Muscle layer of colon (tissue), 2 donors: Measurements from ENCODE around the gene SPOCK3.

ENCODE experiments used
- H3K27ac ChIP-seq: one replicate; pipeline ENCODE4 v1.7.0; 2013; ENCODE audit warnings: low read depth, mild to moderate bottlenecking, low read length, moderate library complexity
- H3K27me3 ChIP-seq, 2 donors: one replicate each; pipeline ENCODE4 v1.7.0; 2013; ENCODE audit warnings: low read length in 2 of 2, mild to moderate bottlenecking in 2 of 2; ENCODE audit not compliant: insufficient read depth in 2 of 2, control insufficient read depth in 1 of 2
- H3K36me3 ChIP-seq: one replicate; pipeline ENCODE4 v1.7.0; 2013; ENCODE audit warnings: mild to moderate bottlenecking, low read length; ENCODE audit not compliant: insufficient read depth
- H3K4me1 ChIP-seq: one replicate; pipeline ENCODE4 v1.7.0; 2013; ENCODE audit warnings: mild to moderate bottlenecking, low read length; ENCODE audit not compliant: insufficient read depth
- H3K4me3 ChIP-seq, 2 donors: one replicate each; pipeline ENCODE4 v1.7.0; 2013; ENCODE audit warnings: low read length in 2 of 2, low read depth in 1 of 2, mild to moderate bottlenecking in 1 of 2, moderate library complexity in 1 of 2
- H3K9ac ChIP-seq: one replicate; pipeline ENCODE4 v1.7.0; 2013; ENCODE audit warnings: low read length
- H3K9me3 ChIP-seq: one replicate; pipeline ENCODE4 v1.7.0; 2013; ENCODE audit warnings: mild to moderate bottlenecking, low read length
- donor health status: abdominal sarcoma.
- donor health status: Adenocarcinoma of cecum.

SPOCK3 gene

GRCh38 chr4:167168611-167169010, 65.7 kb downstream of the SPOCK3 start:
- no peaks in the 10 kb centered on the region for H3K9me3 ChIP-seq
- H3K4me3 ChIP-seq: no peak overlapping the region
- H3K36me3 ChIP-seq: no peaks in the 10 kb centered on the region
- H3K4me1 ChIP-seq: no peaks in the 10 kb centered on the region
- H3K9ac ChIP-seq: no peak overlapping the region
- H3K27ac ChIP-seq: no peak overlapping the region
- H3K27me3 ChIP-seq: no peaks in the 10 kb centered on the region

- H3K9me3 ChIP-seq: no peaks in the 10 kb centered on the region
- no peaks in the 10 kb centered on the region for H3K36me3 ChIP-seq
- no peak overlapping the region for H3K4me3 ChIP-seq
- H3K4me1 ChIP-seq: no peaks in the 10 kb centered on the region
- H3K27me3 ChIP-seq: no peaks in the 10 kb centered on the region
- H3K27ac ChIP-seq: no peak overlapping the region
- H3K9ac ChIP-seq: no peak overlapping the region
These were observed 83.7 kb downstream of the SPOCK3 start for GRCh38 chr4:167150587-167150986.

DNA sequence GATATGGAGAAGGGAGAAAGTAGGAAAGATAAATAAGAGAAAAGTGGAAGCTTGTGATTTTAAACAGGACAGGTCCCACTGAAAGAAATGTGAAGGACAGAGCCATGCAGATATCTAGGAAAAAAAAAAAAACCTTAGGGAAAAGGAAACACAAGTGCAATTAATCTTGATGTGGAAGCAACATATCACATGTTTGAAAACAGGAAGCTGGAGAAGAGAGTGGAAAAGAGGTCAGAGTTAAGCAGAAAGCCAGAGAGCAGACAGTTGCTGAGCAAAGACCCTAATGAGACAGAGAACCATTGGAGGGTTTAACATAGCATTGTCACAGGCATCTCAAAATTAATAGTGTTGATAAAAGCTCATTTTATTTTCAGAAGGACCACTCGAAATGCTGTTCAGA, 89.7 kb downstream of the SPOCK3 start:
- Histone ChIP-seq H3K27me3 (no peaks in the 10 kb centered on the region), H3K36me3 (no peaks in the 10 kb centered on the region), H3K4me3 (no peak overlapping the region), H3K27ac (no peak overlapping the region), H3K9me3 (no peaks in the 10 kb centered on the region), H3K9ac (no peak overlapping the region), H3K4me1 (no peaks in the 10 kb centered on the region)

DNA sequence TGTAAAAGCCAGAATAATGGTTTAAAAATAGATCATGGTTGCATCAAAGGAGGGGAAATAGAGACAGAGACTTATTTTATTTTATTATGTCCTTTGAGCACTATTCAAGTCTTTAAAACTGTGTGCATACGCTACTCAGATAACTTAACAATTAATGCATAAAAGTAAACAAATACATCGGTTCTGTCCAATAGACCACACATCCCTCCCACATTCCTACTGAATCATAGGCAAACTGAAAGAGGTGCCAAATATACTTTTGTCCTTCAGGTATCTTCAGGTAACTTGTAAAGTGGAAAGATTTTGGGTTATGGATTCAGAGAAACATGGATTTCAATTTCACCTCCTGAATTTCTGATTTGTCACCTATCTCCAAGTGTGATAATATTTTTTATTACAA, 91.3 kb downstream of the SPOCK3 start:
- no peak overlapping the region for H3K9ac ChIP-seq
- no peaks in the 10 kb centered on the region for H3K36me3 ChIP-seq
- H3K4me1 ChIP-seq: no peaks in the 10 kb centered on the region
- H3K27ac ChIP-seq: no peak overlapping the region
- no peaks in the 10 kb centered on the region for H3K27me3 ChIP-seq
- H3K9me3 ChIP-seq: no peaks in the 10 kb centered on the region
- no peak overlapping the region for H3K4me3 ChIP-seq

DNA sequence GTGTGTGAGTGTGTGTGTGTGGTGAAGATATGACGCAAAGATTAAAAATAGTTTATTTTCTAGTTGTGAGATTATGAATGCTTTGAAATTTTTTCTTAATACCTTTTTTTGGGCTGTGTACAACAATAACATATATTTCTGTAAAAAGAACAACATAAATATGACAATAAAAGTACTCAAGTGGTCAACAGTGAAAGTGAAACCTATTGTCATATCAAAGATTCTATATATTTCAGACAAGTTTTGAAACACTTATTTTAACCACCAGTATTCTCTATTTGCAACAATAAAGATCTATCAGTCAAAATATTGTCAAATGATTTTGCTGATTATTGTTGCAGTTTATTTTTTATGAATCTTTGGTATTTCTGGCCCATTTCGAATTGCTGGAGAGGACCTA, 98.0 kb downstream of the SPOCK3 start:
- Histone ChIP-seq H3K9me3 (no peaks in the 10 kb centered on the region), H3K4me1 (no peaks in the 10 kb centered on the region), H3K4me3 (no peak overlapping the region), H3K36me3 (no peaks in the 10 kb centered on the region), H3K27ac (no peak overlapping the region), H3K9ac (no peak overlapping the region), H3K27me3 (no peaks in the 10 kb centered on the region)

GRCh38 chr4:167129146-167129545, 105.1 kb downstream of the SPOCK3 start:
- Histone ChIP-seq H3K9ac (no peak overlapping the region), H3K36me3 (no peaks in the 10 kb centered on the region), H3K9me3 (no peaks in the 10 kb centered on the region), H3K27ac (no peak overlapping the region), H3K4me3 (no peak overlapping the region), H3K4me1 (no peaks in the 10 kb centered on the region), H3K27me3 (no peaks in the 10 kb centered on the region)

DNA sequence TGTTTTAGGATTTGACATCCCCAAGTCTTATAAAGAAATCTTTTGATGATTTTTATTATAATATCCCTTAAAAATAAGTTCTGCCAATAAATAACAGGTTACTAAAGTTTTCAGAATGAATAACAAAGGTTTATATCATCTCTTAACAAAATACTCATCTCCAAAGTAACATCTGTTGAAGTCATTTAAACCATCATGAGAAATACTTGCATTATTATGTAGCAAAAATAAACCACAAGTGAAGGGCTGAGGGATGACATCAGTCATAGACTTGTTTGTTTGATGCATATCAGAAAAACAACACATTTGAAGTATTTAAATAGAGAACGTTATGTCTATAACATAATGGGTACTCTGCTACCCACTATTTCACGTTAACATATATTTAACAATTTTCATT, 114.9 kb downstream of the SPOCK3 start:
- Histone ChIP-seq H3K36me3 (no peaks in the 10 kb centered on the region), H3K9ac (no peak overlapping the region), H3K4me1 (no peaks in the 10 kb centered on the region), H3K9me3 (no peaks in the 10 kb centered on the region), H3K27ac (no peak overlapping the region), H3K27me3 (no peaks in the 10 kb centered on the region), H3K4me3 (no peak overlapping the region)

DNA sequence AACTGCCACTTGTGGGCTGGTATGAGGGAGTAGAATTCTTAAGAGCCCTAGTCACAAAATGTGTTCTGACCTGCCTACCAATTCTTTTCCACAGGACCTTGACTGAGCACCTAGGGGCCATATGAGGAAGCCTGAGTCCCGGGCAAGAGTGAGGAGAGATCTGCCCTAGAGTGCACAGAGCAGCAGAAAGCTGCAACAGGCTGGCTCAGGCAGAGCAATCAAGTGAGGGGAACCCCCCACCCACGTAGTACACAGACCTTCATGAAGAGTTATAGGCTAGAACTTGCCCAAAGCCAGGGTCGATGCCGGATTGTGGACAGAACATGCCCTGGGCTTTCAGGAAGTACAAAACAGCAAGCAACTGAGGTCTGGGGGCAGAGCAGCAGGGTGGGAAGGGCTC, 117.0 kb downstream of the SPOCK3 start:
- H3K4me1 ChIP-seq: no peaks in the 10 kb centered on the region
- H3K9me3 ChIP-seq: no peaks in the 10 kb centered on the region
- no peak overlapping the region for H3K27ac ChIP-seq
- H3K27me3 ChIP-seq: no peaks in the 10 kb centered on the region
- H3K9ac ChIP-seq: no peak overlapping the region
- H3K4me3 ChIP-seq: no peak overlapping the region
- H3K36me3 ChIP-seq: no peaks in the 10 kb centered on the region

DNA sequence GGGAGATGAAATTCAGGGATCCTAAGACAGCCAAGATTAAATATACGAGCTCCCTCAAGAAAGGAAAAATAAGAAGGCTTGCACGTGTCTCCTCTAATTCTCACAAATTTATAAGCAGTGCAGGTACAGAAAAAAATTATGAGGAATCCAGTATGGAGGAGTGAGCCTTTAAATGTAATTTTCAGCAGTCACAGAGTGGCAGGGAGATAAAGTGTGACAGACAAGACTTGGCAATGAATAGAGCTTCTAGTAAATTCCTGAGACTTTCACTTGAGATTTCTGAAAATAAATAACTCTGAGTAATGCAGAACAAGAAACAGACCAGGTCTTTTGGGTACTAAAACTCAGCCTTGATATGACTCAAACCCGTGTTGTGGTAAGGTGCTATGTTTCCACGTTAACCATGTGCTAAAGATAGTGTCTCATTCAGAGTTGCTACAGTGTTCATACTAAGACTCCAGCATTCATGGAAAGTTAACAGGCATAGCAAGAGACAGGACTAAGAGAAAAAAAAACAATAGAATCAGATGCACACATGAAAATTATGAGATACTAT, 119.8 kb downstream of the SPOCK3 start:
- Histone ChIP-seq H3K4me1 (no peaks in the 10 kb centered on the region), H3K36me3 (no peaks in the 10 kb centered on the region), H3K27ac (no peak overlapping the region), H3K9ac (no peak overlapping the region), H3K27me3 (no peaks in the 10 kb centered on the region), H3K9me3 (no peaks in the 10 kb centered on the region), H3K4me3 (no peak overlapping the region)

GRCh38 chr4:167111622-167112021, 122.7 kb downstream of the SPOCK3 start:
- Histone ChIP-seq H3K9me3 (no peaks in the 10 kb centered on the region), H3K27me3 (no peaks in the 10 kb centered on the region), H3K4me3 (no peak overlapping the region), H3K36me3 (no peaks in the 10 kb centered on the region), H3K4me1 (no peaks in the 10 kb centered on the region), H3K27ac (no peak overlapping the region), H3K9ac (no peak overlapping the region)

DNA sequence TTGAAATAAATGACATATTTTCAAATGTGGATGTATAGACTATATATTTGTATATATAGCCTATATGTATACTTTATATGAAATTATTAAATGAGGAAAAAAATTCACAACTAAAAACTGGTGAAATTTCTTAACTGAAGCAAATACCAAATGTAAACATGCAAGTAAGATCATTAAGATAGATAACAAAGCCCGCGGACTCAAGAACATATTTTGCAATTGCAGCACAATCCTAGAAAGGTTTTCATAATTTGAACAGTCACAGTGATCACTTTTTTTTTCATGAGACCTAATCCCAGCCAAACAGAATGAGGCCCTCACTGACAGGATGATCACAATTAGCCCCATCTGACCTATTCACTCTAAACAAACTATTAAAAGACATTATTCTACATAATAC, 123.2 kb downstream of the SPOCK3 start:
- Histone ChIP-seq H3K9me3 (no peaks in the 10 kb centered on the region), H3K27ac (no peak overlapping the region), H3K9ac (no peak overlapping the region), H3K27me3 (no peaks in the 10 kb centered on the region), H3K36me3 (no peaks in the 10 kb centered on the region), H3K4me3 (no peak overlapping the region), H3K4me1 (no peaks in the 10 kb centered on the region)

GRCh38 chr4:167109859-167110258, 124.4 kb downstream of the SPOCK3 start:
- Histone ChIP-seq H3K27me3 (no peaks in the 10 kb centered on the region), H3K4me3 (no peak overlapping the region), H3K27ac (no peak overlapping the region), H3K9me3 (no peaks in the 10 kb centered on the region), H3K36me3 (no peaks in the 10 kb centered on the region), H3K9ac (no peak overlapping the region), H3K4me1 (no peaks in the 10 kb centered on the region)
